Measurements from ENCODE around the gene SEC23A. TPM values are rescaled to one million over a fixed set of nuclear protein-coding genes. Genes with fewer than 3 reads are reported as not detected.

Gene SEC23A
- total and polyA plus RNA-seq, 2 of the 8 experiments (the other 6 are each of a cell fraction or from before 2014, with no cell fraction given): 30.9 to 58.2 TPM

GRCh38 chr14:39043352-39043943, 59.6 kb downstream of the SEC23A start:
- H3K27me3 ChIP-seq (replicated peaks in 1 of 4; ENCODE audit: control insufficient read depth in 3 of 4, extremely low read depth in 1 of 4, insufficient read depth in 3 of 4, low read length in 3 of 4): peaks cover 0 to 1% (median 0%) of the 10 kb centered on the region in 4 experiments; a peak in 1 of 7 replicates
- H4K8ac ChIP-seq (ENCODE audit: extremely low read depth, insufficient read depth, low read length): no peak overlapping the region
- no peak overlapping the region for H2BK120ac ChIP-seq (replicated peaks; ENCODE audit: low read depth, low read length)
- no peak overlapping the region for H4K5ac ChIP-seq (ENCODE audit: insufficient read length, low read depth, low read length)
- no peak overlapping the region for H3K14ac ChIP-seq (ENCODE audit: insufficient read length)
- H3K27ac ChIP-seq (ENCODE audit: low read depth, low read length): no peak overlapping the region
- H2BK12ac ChIP-seq (ENCODE audit: low read depth, low read length): no peak overlapping the region
- POLR2A ChIA-PET (ENCODE audit: partially characterized antibody): interaction anchor here (1.1 kb wide), 1 partner anchor 12 kb away, joined by 3 read pairs; no protein-coding TSS in a partner anchor
- H3K4ac ChIP-seq (replicated peaks; ENCODE audit: insufficient read length, low read depth, low read length): no peak overlapping the region
- H2BK20ac ChIP-seq (ENCODE audit: low read length): no peak overlapping the region
- H3K4me3 ChIP-seq (ENCODE audit: extremely low read depth in 1 of 4, insufficient read depth in 2 of 4, low read depth in 3 of 4, low read length in 4 of 4): no peak overlapping the region
- H2BK5ac ChIP-seq (ENCODE audit: low read depth, low read length): no peak overlapping the region
- no peaks in the 10 kb centered on the region for H3K23me2 ChIP-seq (ENCODE audit: low read depth, low read length)
- FAIRE-seq: no peak
- H2BK15ac ChIP-seq (ENCODE audit: low read length): no peak overlapping the region
- no peak overlapping the region for H4K91ac ChIP-seq (replicated peaks; ENCODE audit: insufficient read length, low read length)
- no peak overlapping the region for H3K18ac ChIP-seq (ENCODE audit: extremely low read depth, low read length)
- WGBS, 2 experiments (ENCODE audit: extremely low coverage in 1 of 2, insufficient coverage in 1 of 2, insufficient read length in 1 of 2, insufficient replicate concordance in 2 of 2, low coverage in 1 of 2, low lambda C conversion rate in 2 of 2, missing lambda C conversion rate in 1 of 2): 81% methylated on average over 1 of the region's 1 CpG; no CpG with 5 or more reads in 1 of the 2 experiments
- no peak overlapping the region for H2AFZ ChIP-seq (ENCODE audit: low read length)
- no peak overlapping the region for H3K56ac ChIP-seq (replicated peaks; ENCODE audit: insufficient read length, low read depth, low read length)
- no peak overlapping the region for H3K4me2 ChIP-seq (ENCODE audit: insufficient read depth in 1 of 2, low read depth in 2 of 2, low read length in 2 of 2)
- CTCF ChIA-PET (ENCODE audit: partially characterized antibody): interaction anchor here (1.0 to 1.2 kb wide), 2 partner anchors 9 to 27 kb away, joined by 3 to 4 read pairs; no protein-coding TSS in a partner anchor
- no peaks in the 10 kb centered on the region for H3K79me1 ChIP-seq (ENCODE audit: low read depth, low read length)
- H3K9me3 ChIP-seq (ENCODE audit: insufficient read depth in 2 of 2, low read depth in 1 of 2, low read length in 1 of 2): no peaks in the 10 kb centered on the region
- H3K4me1 ChIP-seq (replicated peaks in 1 of 4; ENCODE audit: control insufficient read depth in 3 of 4, insufficient read depth in 4 of 4, low read length in 3 of 4): no peaks in the 10 kb centered on the region
- no peak for DNase-seq (ENCODE audit: low read depth in 1 of 2, low spot score in 2 of 2)
- no peak overlapping the region for H3K9ac ChIP-seq (replicated peaks in 1 of 4; ENCODE audit: extremely low read depth in 1 of 4, low read depth in 3 of 4, low read length in 3 of 4)
- no peaks in the 10 kb centered on the region for H4K20me1 ChIP-seq (replicated peaks in 1 of 2; ENCODE audit: control insufficient read depth in 1 of 2, insufficient read depth in 2 of 2, low read length in 2 of 2)
- no peak overlapping the region for H3K23ac ChIP-seq (ENCODE audit: insufficient read length)
- H3K79me2 ChIP-seq (ENCODE audit: control insufficient read depth in 1 of 2, insufficient read depth in 2 of 2, low read length in 2 of 2): no peaks in the 10 kb centered on the region
- H3K36me3 ChIP-seq (ENCODE audit: control insufficient read depth in 2 of 4, insufficient read depth in 4 of 4, low read length in 3 of 4): peaks cover 5 to 78% (median 32%) of the 10 kb centered on the region in 4 experiments
- no peak overlapping the region for H2AK5ac ChIP-seq (ENCODE audit: low read depth, low read length)

Measured in H1 (cell line).